Activated CD8-positive, alpha-beta memory T cell treated with anti-CD3 and anti-CD28 coated beads, Interleukin-2, amount 50 U/mL, for 24 hours (primary cell): ENCODE measurements around the gene EVI2B.
"Not testable (repeated sequence)": the region's sequence is repeated elsewhere in the genome, so short reads cannot be mapped to it uniquely, and the experiment has no call there.

ENCODE experiments used
- DNase-seq: peaks from one replicate; pipeline ENCODE4 v3.0.0-alpha.2; 2020; ENCODE audit errors: extremely low read depth

The EVI2B gene

GRCh38 chr17:31310260-31310659, 3.6 kb downstream of the EVI2B start:
- DNase-seq = no peak

- no peak for DNase-seq
These were observed 4.3 kb downstream of the EVI2B start for GRCh38 chr17:31309556-31309955.

GRCh38 chr17:31308372-31309334, 5.2 kb downstream of the EVI2B start:
- no peak for DNase-seq

GRCh38 chr17:31307640-31308039, 6.2 kb downstream of the EVI2B start:
- DNase-seq = no peak

- DNase-seq = no peak
These were observed 14.2 kb downstream of the EVI2B start for GRCh38 chr17:31299624-31300023.

- DNase-seq = no peak
These were observed 16.8 kb downstream of the EVI2B start, which contains the start of gene OMG for GRCh38 chr17:31297090-31297489. Gene OMG, minus strand, starts transcription at chr17:31297239. Its CDS starts 908 bp downstream, at chr17:31296331.

GRCh38 chr17:31296142-31296541, 17.7 kb downstream of the EVI2B start:
- no peak for DNase-seq

GRCh38 chr17:31295489-31295871, 18.4 kb downstream of the EVI2B start:
- no peak for DNase-seq

GRCh38 chr17:31294820-31295488, 18.9 kb downstream of the EVI2B start:
- DNase-seq = no peak

- no peak for DNase-seq
These were observed 19.6 kb downstream of the EVI2B start for GRCh38 chr17:31294231-31294630.

GRCh38 chr17:31293581-31293980, 20.3 kb downstream of the EVI2B start:
- no peak for DNase-seq

GRCh38 chr17:31291820-31292219, 22.0 kb downstream of the EVI2B start:
- no peak for DNase-seq

- no peak for DNase-seq
These were observed 24.1 kb downstream of the EVI2B start for GRCh38 chr17:31289790-31290189.

GRCh38 chr17:31287932-31288331, 25.9 kb downstream of the EVI2B start:
- DNase-seq = not testable (repeated sequence)

GRCh38 chr17:31286587-31286986, 27.3 kb downstream of the EVI2B start:
- DNase-seq = no peak

- no peak for DNase-seq
These were observed 30.0 kb downstream of the EVI2B start for GRCh38 chr17:31283841-31284240.

- DNase-seq = no peak
These were observed 32.8 kb downstream of the EVI2B start for GRCh38 chr17:31281061-31281460.

- DNase-seq = no peak
These were observed 34.5 kb downstream of the EVI2B start for GRCh38 chr17:31279401-31279800.

- DNase-seq = no peak
These were observed 38.7 kb downstream of the EVI2B start for GRCh38 chr17:31275116-31275515.

- DNase-seq = no peak
These were observed 39.6 kb downstream of the EVI2B start for GRCh38 chr17:31274252-31274651.

- no peak for DNase-seq
These were observed 40.3 kb downstream of the EVI2B start for GRCh38 chr17:31273516-31273915.

- no peak for DNase-seq
These were observed 41.1 kb downstream of the EVI2B start for GRCh38 chr17:31272803-31273202.

- no peak for DNase-seq
These were observed 41.6 kb downstream of the EVI2B start for GRCh38 chr17:31272236-31272635.
